Endodermal cell (in vitro differentiated cells): ENCODE results near the gene NOX5. TPM values are rescaled to one million over a fixed set of nuclear protein-coding genes. Genes with fewer than 3 reads are reported as not detected.

Experiments used
- DNase-seq: peaks from one replicate; pipeline ENCODE4 v3.0.0-alpha.2; 2017
- H3K27ac ChIP-seq: 2 replicates; pipeline ENCODE4 v1.5.1; 2013; ENCODE audit warnings: mild to moderate bottlenecking, low read depth, low read length, moderate library complexity
- H3K27me3 ChIP-seq: 2 replicates; pipeline ENCODE4 v1.6.1; 2013; ENCODE audit warnings: mild to moderate bottlenecking, low read length, moderate library complexity; ENCODE audit not compliant: insufficient read depth, control insufficient read depth, poor library complexity, severe bottlenecking
- H3K36me3 ChIP-seq: 2 replicates; pipeline ENCODE4 v1.7.0; 2013; ENCODE audit warnings: mild to moderate bottlenecking, low read length, moderate library complexity; ENCODE audit not compliant: control insufficient read depth, insufficient read depth
- H3K4me1 ChIP-seq: one replicate; pipeline ENCODE4 v1.7.0; 2013; ENCODE audit warnings: low read length; ENCODE audit not compliant: control insufficient read depth, insufficient read depth
- H3K4me3 ChIP-seq: 2 replicates; pipeline ENCODE4 v1.5.1; 2013; ENCODE audit warnings: mild to moderate bottlenecking, low read length, moderate library complexity
- H3K9ac ChIP-seq: 2 replicates; pipeline ENCODE4 v1.6.1; 2013; ENCODE audit warnings: mild to moderate bottlenecking, low read length, moderate library complexity; ENCODE audit not compliant: poor library complexity, severe bottlenecking; ENCODE audit errors: extremely low read depth
- H3K9me3 ChIP-seq: 2 replicates; pipeline ENCODE4 v1.6.1; 2013; ENCODE audit warnings: mild to moderate bottlenecking, low read length, moderate library complexity; ENCODE audit not compliant: control insufficient read depth
- H3K27ac Mint-ChIP-seq: 2 replicates; pipeline ENCODE4 v1.8.0; 2020; ENCODE audit warnings: mixed read lengths
- H3K27me3 Mint-ChIP-seq: 2 replicates; pipeline ENCODE4 v1.8.0; 2021; ENCODE audit warnings: mild to moderate bottlenecking, mixed read lengths; ENCODE audit not compliant: insufficient read depth
- H3K36me3 Mint-ChIP-seq: 2 replicates; pipeline ENCODE4 v1.8.0; 2020; ENCODE audit warnings: low read depth, mixed read lengths
- H3K4me1 Mint-ChIP-seq: 2 replicates; pipeline ENCODE4 v1.8.0; 2020; ENCODE audit warnings: mixed read lengths
- H3K4me3 Mint-ChIP-seq: 2 replicates; pipeline ENCODE4 v1.8.0; 2020; ENCODE audit warnings: mild to moderate bottlenecking, moderate library complexity, mixed read lengths
- H3K9me3 Mint-ChIP-seq: 2 replicates; pipeline ENCODE4 v1.8.0; 2020; ENCODE audit warnings: mild to moderate bottlenecking, mixed read lengths
- CTCF ChIP-seq: fragments of 200-600 bp; sonication (generic); conservative IDR thresholded peaks from 2 replicates; pipeline ENCODE4 v1.5.0; 2021; ENCODE audit warnings: antibody characterized with exemption, mild to moderate bottlenecking
- WGBS, 2 experiments: methylation state at CpG; one replicate each; pipeline versions ENCODE4 v1.1.5 to v1.1.7; 2013; ENCODE audit warnings: missing lambda C conversion rate in 2 of 2, mixed read lengths in 1 of 2; ENCODE audit not compliant: insufficient coverage in 1 of 2, insufficient read length in 1 of 2; 5-methylcytosine and 5-hydroxymethylcytosine counted together
- total RNA-seq, 2 donors: library from RNA; stranded (reverse); fragmentation: NEBNext Ultra II Directional in 1 of 2; extraction: Animal tissue kit (Norgen Biotek cat#: 25700) in 1 of 2; gene quantifications; 2 replicates in 1 of 2; 3 replicates in 1 of 2; pipeline ENCODE4 v1.2.1, GENCODE V29; 2021

NOX5 gene
- total RNA-seq, 2 donors from 2014 or later = not detected

GRCh38 chr15:68992696-68993095 lies 21.8 kb upstream of the NOX5 start:
- 95 to 100% methylated on average over 4 to 6 of the region's 6 CpGs for WGBS, 2 experiments
- no peak overlapping the region for H3K4me3 Mint-ChIP-seq
- no peak overlapping the region for H3K27ac ChIP-seq
- H3K9me3 Mint-ChIP-seq = peaks cover 31% of the 10 kb centered on the region
- H3K27me3 ChIP-seq = no peaks in the 10 kb centered on the region
- peaks cover 16% of the 10 kb centered on the region for H3K9me3 ChIP-seq
- H3K4me1 ChIP-seq = peaks cover 2% of the 10 kb centered on the region
- DNase-seq = no peak
- H3K36me3 Mint-ChIP-seq = no peaks in the 10 kb centered on the region
- H3K4me3 ChIP-seq = no peak overlapping the region
- H3K9ac ChIP-seq = no peak overlapping the region
- peaks cover 5% of the 10 kb centered on the region for H3K27me3 Mint-ChIP-seq
- TF ChIP-seq CTCF = no peak
- H3K4me1 Mint-ChIP-seq = peaks cover 21% of the 10 kb centered on the region
- H3K36me3 ChIP-seq = no peaks in the 10 kb centered on the region
- H3K27ac Mint-ChIP-seq = no peak overlapping the region

- H3K9me3 ChIP-seq = peaks cover 16% of the 10 kb centered on the region
- Mint-ChIP-seq H3K27ac (no peak overlapping the region), H3K36me3 (no peaks in the 10 kb centered on the region), H3K4me3 (no peak overlapping the region), H3K27me3 (peaks cover 4% of the 10 kb centered on the region), H3K9me3 (peaks cover 26% of the 10 kb centered on the region), H3K4me1 (peaks cover 21% of the 10 kb centered on the region)
- no peaks in the 10 kb centered on the region for H3K27me3 ChIP-seq
- DNase-seq = no peak
- TF ChIP-seq CTCF = no peak
- WGBS, 2 experiments = 95 to 97% methylated on average over 4 to 6 of the region's 6 CpGs
- H3K4me1 ChIP-seq = peaks cover 2% of the 10 kb centered on the region
- H3K36me3 ChIP-seq = no peaks in the 10 kb centered on the region
- H3K4me3 ChIP-seq = no peak overlapping the region
- no peak overlapping the region for H3K27ac ChIP-seq
- H3K9ac ChIP-seq = no peak overlapping the region
Measured at GRCh38 chr15:68993276-68993675, 21.2 kb upstream of the NOX5 start.

- no peak overlapping the region for H3K27ac ChIP-seq
- no peak for DNase-seq
- 89% methylated on average over 2 of the region's 2 CpGs for WGBS, 2 experiments
- H3K4me1 ChIP-seq = peaks cover 2% of the 10 kb centered on the region
- H3K9me3 ChIP-seq = peaks cover 14% of the 10 kb centered on the region
- H3K27me3 ChIP-seq = no peaks in the 10 kb centered on the region
- TF ChIP-seq CTCF = no peak
- Mint-ChIP-seq H3K27me3 (peaks cover 4% of the 10 kb centered on the region), H3K4me3 (no peak overlapping the region), H3K9me3 (peaks cover 17% of the 10 kb centered on the region), H3K36me3 (no peaks in the 10 kb centered on the region), H3K4me1 (peaks cover 21% of the 10 kb centered on the region), H3K27ac (no peak overlapping the region)
- H3K4me3 ChIP-seq = no peak overlapping the region
- H3K9ac ChIP-seq = no peak overlapping the region
- no peaks in the 10 kb centered on the region for H3K36me3 ChIP-seq
Measured at GRCh38 chr15:68994149-68994548, 20.3 kb upstream of the NOX5 start.
